ENCODE measurements around the gene LAMA3. TPM values are rescaled to one million over a fixed set of nuclear protein-coding genes. Genes with fewer than 3 reads are reported as not detected.

The LAMA3 gene
- total and polyA plus RNA-seq, 2 experiments from 2014 or later, result 3.9 to 4.9 TPM

- no peaks in the 10 kb centered on the region for H3K9me3 Mint-ChIP-seq
- Histone ChIP-seq H3K4me2 (no peak overlapping the region), H4K20me1 (replicated peaks; ENCODE audit: insufficient read depth) (no peaks in the 10 kb centered on the region), H3K27me3 (ENCODE audit: insufficient read depth) (no peaks in the 10 kb centered on the region), H3F3A (replicated peaks; ENCODE audit: low read depth) (no peaks in the 10 kb centered on the region), H3K4me1 (ENCODE audit: insufficient read depth) (no peaks in the 10 kb centered on the region), H3K9me2 (ENCODE audit: insufficient read depth) (no peaks in the 10 kb centered on the region), H3K79me2 (replicated peaks; ENCODE audit: insufficient read depth) (no peaks in the 10 kb centered on the region), H3K27ac (ENCODE audit: low read depth) (no peak overlapping the region), H3K36me3 (ENCODE audit: insufficient read depth) (no peaks in the 10 kb centered on the region), H2AFZ (no peak overlapping the region), H3K4me3 (no peak overlapping the region)
- no peak overlapping the region for H3K27ac Mint-ChIP-seq
- no peak for DNase-seq (ENCODE audit: low spot score)
- ATAC-seq, result no peak
- TF ChIP-seq REST (IDR thresholded peaks at IDR 0.05; ENCODE audit: unreplicated experiment), result no peak
- TF ChIP-seq CREB1 (CRISPR knock-in tag; IDR thresholded peaks at IDR 0.05; ENCODE audit: low read depth), result no peak
- TF ChIP-seq ZNF331 (CRISPR knock-in tag; IDR thresholded peaks at IDR 0.05; ENCODE audit: low read depth), result no peak
- TF ChIP-seq CTCF (conservative IDR thresholded peaks at IDR 0.05; ENCODE audit: low read depth in 2 of 2), result no peak
- TF ChIP-seq ZNF462 (CRISPR knock-in tag; IDR thresholded peaks at IDR 0.05), result no peak
- no peak for TF ChIP-seq ETS1 (IDR thresholded peaks at IDR 0.05)
- no peak for TF ChIP-seq JUNB (IDR thresholded peaks at IDR 0.05; ENCODE audit: unreplicated experiment)
- no peak for TF ChIP-seq NANOG (IDR thresholded peaks at IDR 0.05; ENCODE audit: borderline replicate concordance)
- TF ChIP-seq STAT1 (IDR thresholded peaks at IDR 0.05; ENCODE audit: unreplicated experiment), result no peak
- no peaks in the 10 kb centered on the region for H3K4me1 Mint-ChIP-seq
- peaks cover 2% of the 10 kb centered on the region for H3K27me3 Mint-ChIP-seq (ENCODE audit: insufficient read depth, low read depth, poor library complexity)
- no peak overlapping the region for H3K4me3 Mint-ChIP-seq
- H3K36me3 Mint-ChIP-seq (ENCODE audit: low read depth), result no peaks in the 10 kb centered on the region
Measured at GRCh38 chr18:23701017-23701416, 11.8 kb downstream of the LAMA3 start.
